ENCODE data around the gene ADCY4.
"Not testable (repeated sequence)": the region's sequence is repeated elsewhere in the genome, so short reads cannot be mapped to it uniquely, and the experiment has no call there.

ADCY4 gene

DNA sequence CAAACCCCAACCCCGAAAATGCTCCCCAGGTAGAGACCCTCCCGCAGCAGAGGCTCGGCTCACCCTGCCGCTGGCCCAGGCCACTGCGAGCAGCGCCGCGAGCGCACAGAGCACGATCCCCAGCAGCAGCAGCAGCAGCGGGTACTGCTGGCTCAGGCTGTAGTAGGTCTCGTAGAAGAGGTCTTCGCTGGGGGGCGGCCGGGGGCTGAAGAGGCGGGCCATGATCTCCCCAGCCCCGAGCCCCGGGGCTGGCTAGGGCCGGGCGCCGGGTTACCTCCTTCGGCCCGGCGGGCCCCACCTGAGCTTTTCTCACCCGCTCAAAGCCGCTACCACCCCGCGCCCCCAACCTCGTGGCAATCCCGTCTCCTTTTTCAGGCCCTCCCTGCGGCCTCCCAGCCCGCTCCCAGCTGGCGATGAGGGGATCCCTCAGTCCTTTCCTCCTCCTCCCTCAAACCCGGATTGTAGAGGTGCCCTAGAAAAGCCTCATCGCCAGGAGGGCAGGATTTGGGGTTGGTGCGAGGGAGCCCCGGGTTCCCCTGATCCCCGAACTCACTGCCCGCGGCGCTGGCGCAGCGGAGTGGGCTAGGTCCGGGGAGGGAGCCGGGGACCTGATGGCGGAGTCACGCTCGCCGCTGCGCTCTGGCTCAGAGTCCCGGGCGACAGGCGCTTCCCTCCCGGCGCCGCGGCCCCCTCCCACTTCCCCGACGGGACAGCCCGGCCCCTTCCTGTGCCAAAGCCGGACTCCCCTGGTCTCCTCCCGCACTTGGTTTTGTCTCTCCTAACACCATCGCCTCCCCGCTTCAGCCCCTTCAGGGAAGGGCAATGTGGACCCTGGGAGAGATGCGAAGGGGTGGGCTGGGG, at the start of gene ADCY4:
TSS of gene ADCY4 (minus strand) at position 641 of the 861 bp plus-strand sequence. CDS start at position 222, 419 bp downstream.
- DNase-seq (ENCODE audit: low read depth, low spot score), result peak; percentile 44

DNA sequence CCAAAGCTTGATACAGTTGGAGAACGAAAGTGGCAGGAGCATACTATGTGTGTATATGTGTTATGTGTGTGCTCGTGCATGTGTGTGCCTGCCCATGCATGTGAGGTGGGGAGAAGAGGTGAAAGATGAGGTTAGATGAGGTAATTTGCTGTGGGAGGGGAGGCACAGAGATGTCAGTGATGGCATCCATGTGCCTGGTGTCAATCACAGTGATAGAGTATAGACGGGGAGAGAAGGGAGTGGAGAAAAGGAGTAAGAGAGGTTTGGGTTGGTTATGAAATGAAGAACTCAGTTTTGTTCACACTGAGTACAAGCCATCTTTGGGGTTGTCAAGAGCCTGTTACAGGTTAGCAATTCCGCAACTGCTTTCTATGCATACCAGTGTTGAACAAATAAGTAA, 49.3 kb upstream of the ADCY4 start:
- DNase-seq (ENCODE audit: low read depth, low spot score), result no peak

DNA sequence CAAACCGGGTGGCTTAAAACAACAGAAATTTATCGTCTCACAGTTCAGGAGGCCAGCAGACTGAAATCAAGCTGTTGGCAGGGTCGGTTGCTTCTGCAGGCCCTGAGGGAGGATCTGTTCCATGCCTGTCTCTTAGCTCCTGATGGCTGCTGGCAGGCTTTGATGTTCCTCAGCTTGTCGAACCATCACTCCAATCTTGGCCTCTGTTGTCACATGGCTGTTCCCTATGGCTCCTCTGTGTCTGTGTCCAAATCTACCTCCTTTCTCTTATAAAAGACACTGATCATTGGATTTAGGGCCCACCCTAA, 47.1 kb upstream of the ADCY4 start:
- no peak for DNase-seq (ENCODE audit: low read depth, low spot score)

DNA sequence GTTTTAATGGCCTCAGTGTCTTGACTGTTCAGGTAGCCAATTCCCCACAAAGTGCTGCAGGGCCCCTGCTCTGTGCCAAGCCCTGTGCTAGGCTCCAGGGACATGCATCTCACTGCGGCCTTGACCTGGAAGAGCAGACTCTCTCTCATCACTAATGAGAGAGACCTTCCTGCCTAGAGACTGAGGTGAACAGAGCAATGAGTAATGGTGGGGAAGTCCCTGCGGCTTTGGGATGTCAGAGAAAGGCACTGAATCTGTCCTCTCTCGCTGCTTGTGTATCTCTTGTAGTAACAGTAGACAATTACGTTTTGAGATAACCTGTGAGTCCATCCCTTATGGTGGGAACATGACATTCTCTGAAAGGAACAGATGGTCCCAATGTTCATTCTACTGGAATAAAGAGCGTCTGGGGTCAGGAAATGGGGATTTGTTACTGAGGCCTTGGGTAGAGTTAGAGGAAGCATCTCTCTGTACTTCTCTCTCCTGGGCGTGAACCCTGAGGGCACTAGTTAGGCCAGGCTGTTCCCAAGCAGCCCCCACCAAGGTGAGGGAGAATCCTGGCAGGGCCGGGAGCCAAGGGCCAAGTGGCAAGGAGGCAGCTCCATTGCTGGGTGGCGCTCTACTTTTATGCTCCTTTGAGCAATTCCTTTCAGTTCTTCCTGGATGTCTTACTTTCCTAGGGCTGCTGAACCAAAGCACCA, 46.6 kb upstream of the ADCY4 start:
- DNase-seq (ENCODE audit: low read depth, low spot score), result no peak

DNA sequence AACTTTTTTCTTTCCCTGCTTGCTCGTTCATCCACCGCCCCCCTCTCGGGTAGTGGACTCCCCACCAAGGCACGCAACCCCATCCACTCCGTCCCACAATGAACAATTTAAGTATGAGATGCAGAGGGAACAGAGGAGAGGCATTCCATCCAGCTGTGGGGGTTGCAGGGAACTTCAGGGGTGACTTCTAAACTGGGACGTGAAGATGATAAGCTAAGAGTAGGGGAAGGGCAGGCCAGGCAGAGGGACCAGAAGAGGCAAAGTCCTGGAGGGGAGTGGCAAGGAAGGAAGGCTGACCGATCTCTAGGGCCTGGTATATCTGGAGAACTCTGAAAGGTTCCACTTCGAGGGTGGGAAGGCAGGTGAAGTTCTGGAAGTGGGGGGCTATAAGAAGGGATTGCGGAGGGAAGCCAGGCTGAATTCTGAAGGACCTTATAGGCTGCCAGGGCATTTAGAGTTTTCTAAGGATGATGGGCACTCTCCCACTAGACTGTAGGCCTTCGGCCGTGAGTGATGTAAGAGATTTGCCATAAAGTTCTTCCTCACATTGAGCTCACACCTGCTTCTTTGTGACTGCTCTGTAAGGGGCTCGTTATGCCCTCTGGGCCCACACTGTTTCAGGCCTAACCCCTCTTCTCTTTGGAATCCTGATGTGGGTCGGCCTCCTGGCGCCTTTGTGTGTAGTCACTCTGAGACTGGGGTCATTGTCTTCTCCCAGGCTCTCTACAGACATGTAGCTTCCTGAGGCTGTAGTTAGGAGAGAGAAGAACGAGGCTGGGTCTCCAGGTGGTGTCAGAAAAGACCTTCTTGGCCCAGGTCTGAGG, 45.2 kb upstream of the ADCY4 start:
- DNase-seq (ENCODE audit: low read depth, low spot score), result peak; percentile 51

DNA sequence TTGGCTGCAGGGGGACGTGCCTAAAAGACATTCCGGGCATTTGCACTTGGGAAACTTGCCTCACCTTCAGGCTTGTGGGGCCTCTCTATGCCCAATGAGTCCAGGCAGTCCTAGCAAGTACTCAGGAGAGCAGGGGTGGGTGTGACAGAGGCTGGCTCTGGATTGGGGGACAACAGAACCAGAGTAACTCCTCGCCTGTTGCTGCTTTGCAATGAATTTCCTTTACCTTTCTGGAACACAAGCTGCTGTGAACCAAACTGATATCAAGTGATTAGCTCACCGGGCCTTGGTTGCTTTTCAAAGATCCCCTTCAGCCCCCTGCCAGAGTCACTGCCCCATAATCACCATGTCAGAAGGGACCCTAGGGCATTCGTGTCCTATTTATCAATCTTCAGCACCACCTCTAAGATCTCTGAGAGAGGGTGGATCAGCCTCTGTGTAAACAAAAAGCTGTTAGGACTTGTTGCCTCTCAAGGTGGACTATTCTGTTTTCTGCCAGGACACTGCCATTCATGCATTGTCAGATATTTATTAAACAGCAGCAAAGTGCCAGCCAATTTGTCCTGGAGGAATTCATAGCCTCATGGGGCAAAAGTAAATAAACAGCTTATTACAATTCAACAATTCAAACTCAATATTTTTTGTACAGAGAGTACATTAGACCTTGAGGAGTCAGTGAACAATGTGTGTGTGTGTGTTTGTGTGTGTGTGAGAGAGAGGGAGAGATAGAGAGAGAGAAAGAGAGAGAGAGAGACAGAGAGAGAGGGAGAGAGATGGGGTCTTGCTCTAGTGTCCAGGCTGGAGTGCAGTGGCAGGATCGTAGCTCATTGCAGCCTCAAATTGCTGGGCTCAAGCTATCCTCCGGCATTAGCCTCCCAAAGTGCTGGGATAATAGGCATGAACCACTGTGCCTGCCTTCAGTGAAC, 44.4 kb upstream of the ADCY4 start:
- no peak for DNase-seq (ENCODE audit: low read depth, low spot score)

DNA sequence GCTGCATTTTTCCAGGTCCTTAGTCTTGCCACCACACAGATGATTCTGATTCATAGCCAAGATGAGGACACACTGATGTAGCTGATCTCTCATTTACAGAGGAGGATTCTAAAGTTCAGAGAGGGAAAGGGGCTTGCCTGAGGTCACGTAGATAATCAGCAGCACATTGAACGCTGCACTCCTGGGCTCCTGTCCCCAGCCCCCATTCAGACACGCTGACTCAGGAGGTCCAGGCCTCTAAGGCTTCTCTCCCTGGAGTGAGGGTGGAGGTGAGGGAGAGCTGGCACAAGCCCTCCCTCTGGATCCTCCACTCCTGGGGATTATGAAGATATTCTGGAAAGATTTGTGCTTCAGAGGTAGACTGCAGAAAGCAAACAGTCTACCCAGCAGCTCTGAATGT, 43.5 kb upstream of the ADCY4 start:
- no peak for DNase-seq (ENCODE audit: low read depth, low spot score)

DNA sequence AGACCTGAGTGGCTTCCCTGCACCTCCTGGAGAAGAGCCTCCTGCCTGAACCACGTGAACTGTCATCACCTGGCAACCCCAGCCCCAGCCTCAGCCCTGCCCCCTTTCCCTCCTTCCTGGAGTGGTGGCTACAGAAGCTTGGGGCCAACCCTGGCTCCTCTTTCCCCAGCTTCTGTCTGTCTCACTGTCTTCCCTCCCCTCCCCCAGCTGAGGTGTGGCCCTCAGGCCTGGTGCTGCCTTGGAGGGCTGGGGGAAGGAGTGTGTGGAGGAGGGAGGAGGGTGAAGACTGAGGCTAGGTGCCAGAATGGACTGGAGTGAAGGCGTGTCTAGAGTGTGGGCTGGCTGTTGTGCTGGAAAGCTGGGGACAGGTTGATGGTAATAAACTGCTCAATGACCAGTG, 42.8 kb upstream of the ADCY4 start:
- DNase-seq (ENCODE audit: low read depth, low spot score), result peak; percentile 66

DNA sequence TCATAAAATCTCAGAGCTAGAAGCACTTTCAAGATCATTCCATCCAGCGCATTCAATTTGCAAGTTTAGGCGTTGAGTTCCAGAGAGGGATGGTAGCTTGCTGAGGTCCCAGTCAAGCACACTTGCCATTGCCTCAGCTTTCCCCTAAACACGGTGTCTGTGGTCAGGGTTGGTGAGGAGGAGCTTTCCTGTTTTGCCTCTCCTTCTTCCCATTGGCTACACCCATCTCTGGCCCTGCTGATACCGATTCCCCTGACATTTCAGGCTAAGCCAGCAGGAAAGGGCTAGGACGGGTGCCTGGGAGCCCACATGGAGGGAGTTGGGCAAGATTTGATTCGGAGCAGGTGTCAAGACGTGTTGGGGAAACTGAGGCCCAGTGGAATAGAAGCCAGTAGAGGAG, 42.3 kb upstream of the ADCY4 start:
- no peak for DNase-seq (ENCODE audit: low read depth, low spot score)

DNA sequence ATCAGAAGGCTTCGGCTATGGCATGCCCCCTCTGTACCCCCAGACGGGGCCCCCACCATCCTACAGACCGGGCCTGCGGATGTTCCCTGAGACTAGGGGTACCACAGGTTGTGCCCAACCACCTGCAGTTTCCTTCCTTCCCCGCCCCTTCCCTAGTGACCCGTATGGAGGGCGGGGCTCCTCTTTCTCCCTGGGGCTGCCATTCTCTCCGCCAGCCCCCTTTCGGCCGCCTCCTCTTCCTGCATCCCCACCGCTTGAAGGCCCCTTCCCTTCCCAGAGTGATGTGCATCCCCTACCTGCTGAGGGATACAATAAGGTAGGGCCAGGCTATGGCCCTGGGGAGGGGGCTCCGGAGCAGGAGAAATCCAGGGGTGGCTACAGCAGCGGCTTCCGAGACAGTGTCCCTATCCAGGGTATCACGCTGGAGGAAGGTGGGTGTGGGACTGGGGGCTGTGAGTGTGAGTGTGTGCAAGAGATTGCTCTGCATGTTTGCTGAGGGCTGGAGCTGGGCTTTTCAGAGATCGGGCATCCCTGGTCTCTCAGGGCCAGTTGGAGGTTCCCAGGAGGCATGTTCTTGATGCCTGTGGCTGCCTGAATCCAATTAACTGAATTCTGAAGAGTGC, 41.7 kb upstream of the ADCY4 start:
- peak; percentile 83 for DNase-seq (ENCODE audit: low read depth, low spot score)

DNA sequence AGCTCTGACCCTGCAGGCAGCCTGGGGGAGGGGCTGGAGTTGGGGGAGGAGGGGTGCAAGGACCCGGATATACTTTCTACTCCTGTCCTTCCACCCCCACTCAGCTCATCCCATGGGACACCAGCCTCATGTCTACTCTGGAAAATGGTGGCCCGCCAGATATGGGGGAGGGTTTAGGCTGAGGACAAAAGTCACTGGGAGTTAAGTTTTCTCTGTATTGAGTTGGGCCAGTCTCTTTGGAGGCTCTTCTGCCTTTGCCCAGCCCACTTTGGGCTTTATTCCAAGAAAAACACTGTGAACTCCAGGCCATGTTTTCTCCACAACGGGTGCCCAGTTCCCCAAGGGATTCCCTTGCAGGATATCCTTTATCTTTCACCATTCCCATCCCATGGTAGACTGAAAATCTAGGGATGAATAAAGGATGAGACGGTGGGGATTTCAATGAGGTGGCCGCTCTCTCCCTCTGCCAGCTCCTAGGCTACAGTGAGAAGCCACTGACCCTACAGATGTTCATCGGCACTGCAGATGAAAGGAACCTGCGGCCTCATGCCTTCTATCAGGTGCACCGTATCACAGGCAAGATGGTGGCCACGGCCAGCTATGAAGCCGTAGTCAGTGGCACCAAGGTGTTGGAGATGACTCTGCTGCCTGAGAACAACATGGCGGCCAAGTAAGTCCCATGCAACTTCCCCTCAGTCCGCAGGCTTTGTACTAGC, 38.0 kb upstream of the ADCY4 start:
- DNase-seq (ENCODE audit: low read depth, low spot score), result no peak

DNA sequence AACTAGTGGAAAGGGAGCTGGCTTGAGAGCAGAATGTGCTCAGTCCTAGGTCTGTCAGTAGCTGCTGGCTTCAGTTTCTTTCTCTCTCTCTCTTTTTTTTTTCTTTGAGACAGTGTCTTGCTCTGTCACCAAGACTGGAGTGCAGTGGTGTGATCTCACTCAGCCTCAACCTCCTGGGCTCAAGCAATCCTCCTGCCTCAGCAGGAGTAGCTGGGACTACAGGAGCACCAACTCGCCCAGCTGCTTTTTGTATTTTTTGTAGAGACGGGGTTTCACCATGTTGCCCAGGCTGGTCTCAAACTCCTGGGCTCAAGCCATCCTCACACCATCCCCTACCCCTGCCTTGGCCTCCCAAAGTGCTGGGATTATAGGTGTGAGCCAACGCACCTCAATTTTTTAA, 36.7 kb upstream of the ADCY4 start:
- not testable (repeated sequence) for DNase-seq (ENCODE audit: low read depth, low spot score)

DNA sequence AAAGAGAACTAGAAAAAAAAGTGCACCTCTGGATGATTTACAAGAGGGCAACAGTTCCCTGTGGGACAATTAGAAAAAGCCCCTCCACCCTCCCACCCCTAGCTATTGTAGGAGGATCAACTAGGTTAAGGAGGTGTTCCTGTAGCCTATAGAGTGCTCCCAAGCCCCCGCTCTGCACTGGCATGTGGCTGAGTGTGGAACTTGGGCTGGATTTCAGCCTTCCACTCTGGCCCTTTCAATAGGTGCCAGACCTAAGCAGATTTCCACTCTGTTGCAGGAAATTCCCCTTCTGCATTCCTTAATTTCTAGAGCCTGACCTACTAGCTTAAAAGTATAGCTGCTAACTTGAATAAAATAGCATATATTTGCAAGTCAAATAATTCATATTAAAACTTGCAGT, 35.9 kb upstream of the ADCY4 start:
- no peak for DNase-seq (ENCODE audit: low read depth, low spot score)

DNA sequence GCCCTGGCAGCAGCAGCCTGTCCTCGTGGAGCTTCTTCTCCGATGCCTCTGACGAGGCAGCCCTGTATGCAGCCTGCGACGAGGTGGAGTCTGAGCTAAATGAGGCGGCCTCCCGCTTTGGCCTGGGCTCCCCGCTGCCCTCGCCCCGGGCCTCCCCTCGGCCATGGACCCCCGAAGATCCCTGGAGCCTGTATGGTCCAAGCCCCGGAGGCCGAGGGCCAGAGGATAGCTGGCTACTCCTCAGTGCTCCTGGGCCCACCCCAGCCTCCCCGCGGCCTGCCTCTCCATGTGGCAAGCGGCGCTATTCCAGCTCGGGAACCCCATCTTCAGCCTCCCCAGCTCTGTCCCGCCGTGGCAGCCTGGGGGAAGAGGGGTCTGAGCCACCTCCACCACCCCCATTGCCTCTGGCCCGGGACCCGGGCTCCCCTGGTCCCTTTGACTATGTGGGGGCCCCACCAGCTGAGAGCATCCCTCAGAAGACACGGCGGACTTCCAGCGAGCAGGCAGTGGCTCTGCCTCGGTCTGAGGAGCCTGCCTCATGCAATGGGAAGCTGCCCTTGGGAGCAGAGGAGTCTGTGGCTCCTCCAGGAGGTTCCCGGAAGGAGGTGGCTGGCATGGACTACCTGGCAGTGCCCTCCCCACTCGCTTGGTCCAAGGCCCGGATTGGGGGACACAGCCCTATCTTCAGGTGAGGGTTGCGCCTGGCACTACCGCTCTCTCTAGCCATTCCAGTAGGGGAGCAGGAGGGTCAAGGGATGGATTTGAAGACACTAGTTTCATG, 35.2 kb upstream of the ADCY4 start:
- no peak for DNase-seq (ENCODE audit: low read depth, low spot score)

DNA sequence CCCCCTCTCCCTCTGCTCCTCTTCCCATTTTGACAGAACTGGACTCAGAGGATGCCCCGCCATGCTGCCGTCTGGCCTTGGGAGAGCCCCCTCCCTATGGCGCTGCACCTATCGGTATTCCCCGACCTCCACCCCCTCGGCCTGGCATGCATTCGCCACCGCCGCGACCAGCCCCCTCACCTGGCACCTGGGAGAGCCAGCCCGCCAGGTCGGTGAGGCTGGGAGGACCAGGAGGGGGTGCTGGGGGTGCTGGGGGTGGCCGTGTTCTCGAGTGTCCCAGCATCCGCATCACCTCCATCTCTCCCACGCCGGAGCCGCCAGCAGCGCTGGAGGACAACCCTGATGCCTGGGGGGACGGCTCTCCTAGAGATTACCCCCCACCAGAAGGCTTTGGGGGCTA, 34.6 kb upstream of the ADCY4 start:
- DNase-seq (ENCODE audit: low read depth, low spot score), result no peak

DNA sequence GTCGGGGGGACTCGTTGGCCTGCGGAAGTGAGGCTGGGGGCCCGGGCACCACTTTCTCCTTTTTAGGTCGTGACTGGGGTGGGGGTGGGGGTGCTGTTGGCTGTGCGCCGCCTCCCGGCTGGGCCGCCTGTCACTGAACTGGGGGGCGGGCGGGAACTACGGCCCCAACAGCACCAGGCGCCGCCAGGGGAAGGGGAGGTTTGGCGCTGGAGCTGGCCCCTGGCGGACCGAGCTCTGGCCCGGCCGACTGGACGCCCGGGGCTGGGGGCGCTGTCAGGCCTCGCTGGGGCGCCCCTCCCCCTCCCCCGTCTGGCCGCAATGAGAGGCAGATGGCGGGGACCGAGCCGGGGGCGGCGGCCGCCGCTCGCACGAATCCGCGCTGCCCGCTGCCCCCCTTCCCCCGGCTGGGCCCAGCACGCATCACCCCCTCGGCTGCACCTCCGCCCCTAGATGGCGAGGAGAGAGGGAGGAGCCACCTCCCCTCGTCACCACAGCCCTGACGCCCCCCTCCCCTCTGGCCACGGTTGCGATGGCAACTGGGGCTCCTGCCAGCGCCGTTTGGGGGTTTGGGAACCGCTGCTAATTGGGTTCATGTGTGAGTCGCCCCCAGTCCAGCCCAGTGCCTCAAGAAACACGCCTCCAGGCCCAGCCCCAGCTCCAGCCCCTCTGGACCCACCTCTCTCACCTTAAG, 33.8 kb upstream of the ADCY4 start:
- DNase-seq (ENCODE audit: low read depth, low spot score), result no peak

DNA sequence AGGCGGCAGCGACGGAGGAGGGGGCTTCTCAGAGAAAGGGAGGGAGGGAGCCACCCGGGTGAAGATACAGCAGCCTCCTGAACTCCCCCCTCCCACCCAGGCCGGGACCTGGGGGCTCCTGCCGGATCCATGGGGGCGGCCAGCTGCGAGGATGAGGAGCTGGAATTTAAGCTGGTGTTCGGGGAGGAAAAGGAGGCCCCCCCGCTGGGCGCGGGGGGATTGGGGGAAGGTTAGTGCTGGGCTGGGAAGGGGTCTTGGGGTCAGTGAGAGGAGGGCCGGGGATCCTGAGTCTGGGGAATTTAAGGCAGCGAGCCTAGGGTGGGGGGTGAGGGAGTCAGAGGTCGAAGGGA, 33.3 kb upstream of the ADCY4 start:
- no peak for DNase-seq (ENCODE audit: low read depth, low spot score)

DNA sequence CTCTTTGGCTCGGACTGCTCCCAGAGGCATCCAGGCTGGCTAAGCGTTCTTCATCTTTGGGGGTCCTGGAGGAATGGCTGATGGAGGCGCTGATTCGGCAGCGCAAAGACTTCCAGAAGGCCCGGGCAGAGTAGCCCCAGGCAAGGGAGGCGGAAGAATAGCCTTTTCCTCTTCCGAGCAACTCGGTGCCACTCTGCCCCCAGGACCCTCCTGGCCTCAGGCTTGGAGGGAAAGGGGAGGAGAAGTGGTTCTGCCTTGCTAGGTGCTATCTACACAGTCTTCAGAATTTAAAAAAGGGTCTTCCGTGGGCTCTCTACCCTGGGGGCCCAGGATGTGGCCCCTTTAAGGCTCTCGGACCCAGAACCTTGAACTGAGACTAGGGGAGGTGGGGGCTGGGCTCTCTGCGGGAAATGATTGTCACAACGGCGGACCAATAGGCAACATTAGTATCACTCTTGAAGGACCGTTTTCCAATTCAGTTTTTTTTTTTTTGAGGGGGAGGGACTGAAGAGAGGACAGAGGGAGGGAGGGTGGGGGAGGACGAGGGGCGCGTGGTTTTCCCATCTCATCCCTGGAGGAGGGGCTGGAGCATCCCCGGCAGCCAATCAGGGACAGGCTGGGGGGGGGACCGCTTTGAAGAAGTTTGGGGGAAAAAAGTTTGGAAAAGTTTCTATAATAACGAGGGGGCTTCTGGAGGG, 32.8 kb upstream of the ADCY4 start, which contains the start of gene NFATC4:
TSS of gene NFATC4 (plus strand) at position 671 of the 698 bp plus-strand sequence. CDS start 157 bp downstream, outside the sequence.
- DNase-seq (ENCODE audit: low read depth, low spot score), result peak; percentile 82
